Left ventricle myocardium inferior (tissue), 1 donor: ENCODE data around the gene TSPYL2. TPM values are rescaled to one million over a fixed set of nuclear protein-coding genes. Genes with fewer than 3 reads are reported as not detected.

Experiments used
- DNase-seq: peaks from one replicate; pipeline ENCODE4 v3.0.0-alpha.2; 2020
- H3K27ac ChIP-seq: fragments of 200-600 bp; replicated peaks from 2 replicates; pipeline ENCODE4 v1.8.0; 2021
- H3K27me3 ChIP-seq: fragments of 200-600 bp; 2 replicates; pipeline ENCODE4 v1.8.0; 2021; ENCODE audit warnings: low read depth
- H3K36me3 ChIP-seq: fragments of 200-600 bp; 2 replicates; pipeline ENCODE4 v1.8.0; 2021
- H3K4me1 ChIP-seq: fragments of 200-600 bp; 2 replicates; pipeline ENCODE4 v1.8.0; 2021
- H3K4me3 ChIP-seq: fragments of 200-600 bp; 2 replicates; pipeline ENCODE4 v1.8.0; 2021; ENCODE audit warnings: mild to moderate bottlenecking, moderate library complexity
- H3K9me3 ChIP-seq: fragments of 200-600 bp; replicated peaks from 2 replicates; pipeline ENCODE4 v1.8.0; 2021
- CTCF ChIP-seq: fragments of 200-600 bp; IDR thresholded peaks from 2 replicates; pipeline ENCODE4 v1.8.0; 2021; ENCODE audit warnings: antibody characterized with exemption, mild to moderate bottlenecking, borderline replicate concordance
- intact Hi-C: fragments of 100-400 bp; cut with micrococcal nuclease; formaldehyde crosslinking; loops from one replicate; pipeline ENCODE4 v1.11.0; 2022
- total RNA-seq: library from RNA; stranded (reverse); fragmentation: NEBNext Ultra II Directional; extraction: Animal tissue kit (Norgen Biotek cat#: 25700); gene quantifications from one replicate; pipeline ENCODE4 v1.2.1, GENCODE V29; 2021
- donor health status: DM: no; HTN: yes; CAD: no; lungs with severe emphysema.

The TSPYL2 gene
- total RNA-seq, 1 donor from 2014 or later, result 37.0 TPM

- H3K4me1 ChIP-seq, result no peaks in the 10 kb centered on the region
- intact Hi-C loops, result no loop called here
- H3K27ac ChIP-seq, result no peak overlapping the region
- no peak for DNase-seq
- H3K27me3 ChIP-seq, result no peaks in the 10 kb centered on the region
- H3K9me3 ChIP-seq, result no peaks in the 10 kb centered on the region
- H3K36me3 ChIP-seq, result no peaks in the 10 kb centered on the region
- no peak overlapping the region for H3K4me3 ChIP-seq
- TF ChIP-seq CTCF, result no peak
Observed at GRCh38 chrX:53065104-53065503, 17.1 kb upstream of the TSPYL2 start.

- Histone ChIP-seq H3K27ac (no peak overlapping the region), H3K27me3 (no peaks in the 10 kb centered on the region), H3K36me3 (no peaks in the 10 kb centered on the region), H3K4me1 (no peaks in the 10 kb centered on the region), H3K9me3 (no peaks in the 10 kb centered on the region), H3K4me3 (no peak overlapping the region)
- intact Hi-C loops, result no loop called here
- no peak for DNase-seq
- TF ChIP-seq CTCF, result no peak
Observed at GRCh38 chrX:53071064-53071463, 11.1 kb upstream of the TSPYL2 start.

GRCh38 chrX:53071604-53072417 is 10.4 kb upstream of the TSPYL2 start:
- DNase-seq, result peak; percentile 51
- peak overlapping the region; percentile 52 for H3K27ac ChIP-seq
- no peaks in the 10 kb centered on the region for H3K9me3 ChIP-seq
- peak; percentile 71 for TF ChIP-seq CTCF
- no peaks in the 10 kb centered on the region for H3K4me1 ChIP-seq
- no peaks in the 10 kb centered on the region for H3K27me3 ChIP-seq
- H3K36me3 ChIP-seq, result no peaks in the 10 kb centered on the region
- intact Hi-C loops, result no loop called here
- peak overlapping the region; percentile 59 for H3K4me3 ChIP-seq

- no peaks in the 10 kb centered on the region for H3K4me1 ChIP-seq
- intact Hi-C loops, result no loop called here
- no peaks in the 10 kb centered on the region for H3K9me3 ChIP-seq
- no peaks in the 10 kb centered on the region for H3K27me3 ChIP-seq
- no peak for TF ChIP-seq CTCF
- H3K27ac ChIP-seq, result peak overlapping the region; percentile 52
- no peaks in the 10 kb centered on the region for H3K36me3 ChIP-seq
- DNase-seq, result no peak
- H3K4me3 ChIP-seq, result peak overlapping the region; percentile 59
Observed at GRCh38 chrX:53072418-53073114, 9.6 kb upstream of the TSPYL2 start.

- Histone ChIP-seq H3K36me3 (no peaks in the 10 kb centered on the region), H3K9me3 (no peaks in the 10 kb centered on the region), H3K4me1 (no peaks in the 10 kb centered on the region), H3K4me3 (no peak overlapping the region), H3K27ac (peak overlapping the region; percentile 52), H3K27me3 (no peaks in the 10 kb centered on the region)
- DNase-seq, result no peak
- intact Hi-C loops, result no loop called here
- no peak for TF ChIP-seq CTCF
Observed at GRCh38 chrX:53073115-53073586, 9.0 kb upstream of the TSPYL2 start.
